SH-SY5Y (cell line): Measurements from ENCODE around the gene ENOX1.

Experiments
- GATA2 ChIP-seq: IDR thresholded peaks from 2 replicates; pipeline ENCODE4 v1.6.1; 2011; ENCODE audit warnings: mild to moderate bottlenecking, low read depth, low read length
- GATA3 ChIP-seq: IDR thresholded peaks from 2 replicates; pipeline ENCODE4 v1.6.1; 2011; ENCODE audit warnings: low read depth, mild to moderate bottlenecking, low read length, moderate library complexity

- TF ChIP-seq GATA2 (no peak), GATA3 (no peak)
Measured at GRCh38 chr13:43648733-43649132, 138.0 kb downstream of the ENOX1 start.
